ENCODE measurements around the gene PLEKHB2. TPM values are rescaled to one million over a fixed set of nuclear protein-coding genes. Genes with fewer than 3 reads are reported as not detected.
"Not testable (repeated sequence)": the region's sequence is repeated elsewhere in the genome, so short reads cannot be mapped to it uniquely, and the experiment has no call there.

PLEKHB2 gene
- total and polyA plus RNA-seq, 4 experiments from 2014 or later, result 45.5 to 84.2 (median 59.3) TPM

DNA sequence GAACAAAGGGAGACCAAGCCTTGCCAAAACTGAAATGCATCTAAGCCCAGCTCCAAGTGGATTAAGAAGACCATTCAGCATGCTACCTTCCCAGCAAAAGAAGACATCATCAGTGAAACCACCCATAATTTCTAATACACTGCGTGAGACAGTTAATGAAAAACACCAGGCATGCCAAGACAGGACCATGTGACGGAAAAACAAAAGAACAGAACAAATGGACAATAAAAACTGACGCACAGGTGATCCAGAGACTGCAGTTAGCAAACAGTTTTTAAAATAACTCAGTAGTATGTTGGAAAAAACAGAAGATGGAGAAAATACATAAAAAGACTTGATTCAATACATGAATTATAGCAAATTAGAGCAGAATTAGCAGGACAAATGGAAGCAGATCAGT lies 27.2 kb upstream of the PLEKHB2 start:
- H3K36me3 ChIP-seq (ENCODE audit: insufficient read depth, low read length), result peaks cover 47% of the 10 kb centered on the region
- POLR2A ChIA-PET (ENCODE audit: partially characterized antibody), result no interaction called here
- DNase-seq, result no peak
- intact Hi-C loops (cut with micrococcal nuclease), result no loop called here
- Mint-ChIP-seq H3K9me3 (peaks cover 0 to 2% (median 0%) of the 10 kb centered on the region in 8 donors), H3K36me3 (peaks cover 50 to 83% of the 10 kb centered on the region in 2 donors), H3K27ac (peak overlapping the region in 2 of 7 donors; percentile 32 to 83), H3K27me3 (no peaks in the 10 kb centered on the region), H3K4me3 (no peak overlapping the region), H3K4me1 (peaks cover 39 to 67% (median 58%) of the 10 kb centered on the region in 4 donors)
- H3K4me1 ChIP-seq (ENCODE audit: insufficient read depth, low read length), result no peaks in the 10 kb centered on the region
- H3K27ac ChIP-seq (ENCODE audit: low read depth, low read length), result no peak overlapping the region
- no peak overlapping the region for H3K4me3 ChIP-seq (ENCODE audit: low read length in 2 of 2)
- no peaks in the 10 kb centered on the region for H3K27me3 ChIP-seq (ENCODE audit: insufficient read depth, low read length)
- CTCF ChIA-PET (ENCODE audit: partially characterized antibody), result interaction anchor here (0.6 kb wide), 1 partner anchor 13 kb away, joined by 3 read pairs; no protein-coding TSS in a partner anchor
- H3K9me3 ChIP-seq (ENCODE audit: control insufficient read depth in 1 of 2, low read length in 2 of 2), result no peaks in the 10 kb centered on the region

DNA sequence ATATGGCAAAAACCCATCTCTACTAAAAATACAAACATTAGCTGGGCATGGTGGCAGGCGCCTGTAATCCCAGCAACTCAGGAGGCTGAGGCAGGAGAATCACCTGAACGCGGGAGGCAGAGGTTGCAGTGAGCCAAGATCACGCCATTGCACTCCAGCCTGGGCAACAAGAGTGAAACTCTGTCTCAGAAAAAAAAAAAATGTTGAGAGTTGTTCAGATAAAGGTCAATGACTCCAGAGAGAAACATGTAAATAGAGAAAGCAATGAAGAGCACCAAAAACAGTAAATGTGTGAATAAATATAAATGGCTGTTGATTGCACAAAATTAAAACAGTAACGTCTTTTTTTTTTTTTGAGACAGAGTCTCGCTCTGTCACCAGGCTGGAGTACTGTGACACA lies 25.2 kb upstream of the PLEKHB2 start:
- intact Hi-C loops (cut with micrococcal nuclease); H3K4me3 Mint-ChIP-seq; H3K27ac ChIP-seq (ENCODE audit: low read depth, low read length); CTCF ChIA-PET (ENCODE audit: partially characterized antibody); H3K27me3 Mint-ChIP-seq; H3K27me3 ChIP-seq (ENCODE audit: insufficient read depth, low read length); H3K9me3 ChIP-seq (ENCODE audit: control insufficient read depth in 1 of 2, low read length in 2 of 2); H3K9me3 Mint-ChIP-seq; DNase-seq; H3K4me3 ChIP-seq (ENCODE audit: low read length in 2 of 2); H3K27ac Mint-ChIP-seq: not testable (repeated sequence)
- Mint-ChIP-seq H3K4me1 (peaks cover 36 to 60% (median 52%) of the 10 kb centered on the region in 4 donors), H3K36me3 (peaks cover 48 to 71% of the 10 kb centered on the region in 2 donors)
- H3K36me3 ChIP-seq (ENCODE audit: insufficient read depth, low read length), result peaks cover 45% of the 10 kb centered on the region
- POLR2A ChIA-PET (ENCODE audit: partially characterized antibody), result interaction anchor here (1.0 kb wide), 1 partner anchor 8 kb away, joined by 3 read pairs; no protein-coding TSS in a partner anchor
- peaks cover 11% of the 10 kb centered on the region for H3K4me1 ChIP-seq (ENCODE audit: insufficient read depth, low read length)

DNA sequence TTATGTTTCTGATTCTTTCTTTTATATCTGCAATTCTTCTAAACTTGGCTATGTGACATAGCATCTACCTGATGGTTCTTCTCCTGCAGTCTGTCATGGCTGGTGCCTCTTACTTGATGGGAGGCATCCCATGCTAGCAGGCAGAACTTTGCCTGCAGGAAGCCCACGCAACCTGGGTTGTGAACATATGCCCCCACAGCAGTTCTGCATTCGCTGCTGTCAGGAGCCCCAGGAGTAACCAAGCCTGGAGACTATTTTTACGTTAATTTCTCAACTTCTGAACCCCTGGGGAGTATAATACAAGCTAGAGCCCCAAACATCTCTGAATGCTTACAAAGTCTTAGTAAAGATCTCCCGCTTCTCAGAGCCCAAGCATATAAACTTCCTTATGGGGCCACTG lies 23.9 kb upstream of the PLEKHB2 start:
- no peak overlapping the region for H3K27ac ChIP-seq (ENCODE audit: low read depth, low read length)
- Mint-ChIP-seq H3K36me3 (peaks cover 43 to 74% of the 10 kb centered on the region in 2 donors), H3K9me3 (no peaks in the 10 kb centered on the region), H3K4me1 (peaks cover 40 to 67% (median 58%) of the 10 kb centered on the region in 4 donors), H3K4me3 (no peak overlapping the region), H3K27ac (peak overlapping the region in 3 of 7 donors; percentile 11 to 37 (median 28)), H3K27me3 (no peaks in the 10 kb centered on the region)
- peaks cover 48% of the 10 kb centered on the region for H3K36me3 ChIP-seq (ENCODE audit: insufficient read depth, low read length)
- no peak overlapping the region for H3K4me3 ChIP-seq (ENCODE audit: low read length in 2 of 2)
- CTCF ChIA-PET (ENCODE audit: partially characterized antibody), result no interaction called here
- no peak for DNase-seq
- H3K9me3 ChIP-seq (ENCODE audit: control insufficient read depth in 1 of 2, low read length in 2 of 2), result no peaks in the 10 kb centered on the region
- intact Hi-C loops (cut with micrococcal nuclease), result no loop called here
- H3K27me3 ChIP-seq (ENCODE audit: insufficient read depth, low read length), result no peaks in the 10 kb centered on the region
- POLR2A ChIA-PET (ENCODE audit: partially characterized antibody), result interaction anchor here (1.0 kb wide), 1 partner anchor 10 kb away, joined by 3 read pairs; no protein-coding TSS in a partner anchor
- H3K4me1 ChIP-seq (ENCODE audit: insufficient read depth, low read length), result peaks cover 23% of the 10 kb centered on the region

DNA sequence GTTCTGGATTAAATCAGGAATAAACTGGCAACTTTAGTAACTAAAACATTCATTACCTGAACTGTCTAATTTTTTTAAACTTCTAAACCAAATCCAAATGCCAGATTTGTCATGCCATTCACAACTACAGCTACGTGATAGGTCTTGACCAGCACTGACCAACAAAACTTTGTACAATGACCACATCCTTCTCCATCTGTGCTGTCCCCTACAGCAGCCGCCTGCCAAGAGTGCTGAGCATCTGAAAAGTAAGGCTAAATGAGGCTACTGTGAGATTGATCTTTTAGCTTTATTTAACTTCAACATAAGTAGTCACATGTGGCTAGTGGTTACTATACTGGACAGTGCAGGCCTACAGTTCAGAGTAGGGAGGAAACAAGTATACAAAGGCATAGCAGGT lies 19.5 kb upstream of the PLEKHB2 start:
- intact Hi-C loops (cut with micrococcal nuclease), result no loop called here
- peaks cover 29% of the 10 kb centered on the region for H3K4me1 ChIP-seq (ENCODE audit: insufficient read depth, low read length)
- Mint-ChIP-seq H3K4me1 (peaks cover 36 to 65% (median 49%) of the 10 kb centered on the region in 4 donors), H3K9me3 (no peaks in the 10 kb centered on the region), H3K27me3 (no peaks in the 10 kb centered on the region), H3K4me3 (no peak overlapping the region), H3K36me3 (peaks cover 33 to 62% of the 10 kb centered on the region in 2 donors), H3K27ac (no peak overlapping the region)
- H3K9me3 ChIP-seq (ENCODE audit: control insufficient read depth in 1 of 2, low read length in 2 of 2), result no peaks in the 10 kb centered on the region
- H3K4me3 ChIP-seq (ENCODE audit: low read length in 2 of 2), result no peak overlapping the region
- no peak overlapping the region for H3K27ac ChIP-seq (ENCODE audit: low read depth, low read length)
- no peaks in the 10 kb centered on the region for H3K27me3 ChIP-seq (ENCODE audit: insufficient read depth, low read length)
- POLR2A ChIA-PET (ENCODE audit: partially characterized antibody), result interaction anchor here (1.3 kb wide), 1 partner anchor 21 kb away, joined by 3 read pairs; no protein-coding TSS in a partner anchor
- H3K36me3 ChIP-seq (ENCODE audit: insufficient read depth, low read length), result peaks cover 53% of the 10 kb centered on the region
- CTCF ChIA-PET (ENCODE audit: partially characterized antibody), result no interaction called here
- no peak for DNase-seq

DNA sequence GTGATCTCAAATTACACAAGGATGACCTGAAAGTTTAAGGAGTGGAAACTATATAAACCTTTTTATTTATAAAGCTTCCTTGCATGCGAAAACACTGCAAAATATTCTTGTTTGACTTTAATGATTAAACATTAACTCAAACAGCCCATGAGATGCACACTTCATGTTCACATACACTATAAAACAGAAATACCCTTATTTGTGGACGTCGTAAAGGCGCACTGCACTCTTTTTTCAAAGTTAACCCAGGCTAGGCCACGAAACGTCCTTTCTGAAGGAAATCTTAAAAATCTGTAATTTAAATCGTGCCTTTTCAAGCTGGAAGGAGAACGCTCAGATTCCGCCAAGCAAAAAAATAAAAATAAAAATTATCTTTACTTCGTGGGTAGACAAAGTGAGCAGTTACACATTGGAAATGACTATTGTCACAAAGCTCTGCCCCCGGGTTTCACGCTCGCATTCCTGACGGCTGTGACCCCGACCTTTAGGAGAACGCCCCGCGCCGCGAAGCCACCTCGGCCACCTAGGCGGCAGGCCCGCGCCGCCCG lies 12.6 kb upstream of the PLEKHB2 start:
- H3K36me3 Mint-ChIP-seq, result peaks cover 9 to 25% of the 10 kb centered on the region in 2 donors
- H3K9me3 Mint-ChIP-seq, result no peaks in the 10 kb centered on the region
- Histone ChIP-seq H3K27ac (ENCODE audit: low read depth, low read length) (peak overlapping the region; percentile 89), H3K27me3 (ENCODE audit: insufficient read depth, low read length) (no peaks in the 10 kb centered on the region), H3K4me3 (ENCODE audit: low read length in 2 of 2) (peak overlapping the region; percentile 57 to 91), H3K4me1 (ENCODE audit: insufficient read depth, low read length) (peaks cover 22% of the 10 kb centered on the region), H3K9me3 (ENCODE audit: control insufficient read depth in 1 of 2, low read length in 2 of 2) (no peaks in the 10 kb centered on the region), H3K36me3 (ENCODE audit: insufficient read depth, low read length) (peaks cover 12% of the 10 kb centered on the region)
- DNase-seq, result peak in 1 of 5 donors; percentile 10
- ChIA-PET CTCF (ENCODE audit: partially characterized antibody) (interaction anchor here (1.1 to 4.2 kb wide), 3 partner anchors 11 to 400 kb away, joined by 3 to 28 read pairs (median 7); partner anchors contain the start of gene PLEKHB2), POLR2A (ENCODE audit: partially characterized antibody) (interaction anchor here (0.6 to 4.0 kb wide), 11 partner anchors 10 to 760 kb away, joined by 3 to 99 read pairs (median 4); partner anchors contain the start of genes IMP4, MZT2A and PLEKHB2)
- intact Hi-C loops (cut with micrococcal nuclease), result loop anchor here (1.0 to 5.0 kb wide), 4 partner anchors 12 to 400 kb away; partner anchors contain the start of gene MZT2A
- peaks cover 14 to 38% (median 25%) of the 10 kb centered on the region in 4 donors for H3K4me1 Mint-ChIP-seq
- peak overlapping the region; percentile 76 to 92 (median 89) for H3K27ac Mint-ChIP-seq
- H3K27me3 Mint-ChIP-seq, result no peaks in the 10 kb centered on the region
- peak overlapping the region; percentile 78 to 89 (median 85) for H3K4me3 Mint-ChIP-seq

DNA sequence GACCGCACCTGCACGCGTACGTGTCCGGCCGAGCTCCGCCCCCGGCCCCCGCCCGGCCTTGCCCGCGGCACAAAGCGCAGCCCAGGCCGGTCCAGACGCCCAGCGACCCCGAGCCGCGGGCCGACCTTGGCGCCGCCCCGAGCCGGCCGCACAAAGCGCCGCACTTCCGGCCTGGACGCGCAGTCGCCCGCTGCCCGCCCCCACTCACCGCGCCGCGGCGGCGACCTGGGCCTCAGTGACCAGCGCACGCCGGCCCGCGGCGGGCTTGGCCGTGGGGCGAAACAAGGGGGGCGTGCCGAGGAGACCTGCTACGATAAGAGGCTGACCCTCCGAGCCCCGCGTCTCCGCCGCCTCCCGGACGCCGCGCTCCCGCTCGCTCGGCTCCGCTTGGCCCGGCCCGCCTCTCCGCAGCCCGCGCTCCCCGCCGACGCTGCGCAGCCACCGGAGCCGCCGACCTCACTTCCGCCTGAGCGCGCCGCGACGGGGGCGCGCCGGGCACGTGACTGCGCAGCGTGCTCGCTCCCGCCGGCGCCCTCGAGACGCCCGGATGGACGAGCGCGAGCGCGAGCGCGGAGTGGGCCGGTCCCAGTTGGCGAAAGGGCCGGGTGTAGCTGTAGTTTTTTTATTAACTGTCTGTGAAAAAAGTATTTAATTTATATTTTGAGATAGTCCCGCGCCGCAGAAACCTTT lies 12.0 kb upstream of the PLEKHB2 start, which contains the start of gene FAM168B:
TSS of gene FAM168B (minus strand) at position 455 of the 690 bp plus-strand sequence. CDS start 10,814 bp downstream, outside the sequence.
- ChIA-PET POLR2A (ENCODE audit: partially characterized antibody) (interaction anchor here (0.6 to 4.0 kb wide), 13 partner anchors 11 to 760 kb away, joined by 3 to 99 read pairs (median 4); partner anchors contain the start of genes IMP4, MZT2A and PLEKHB2), CTCF (ENCODE audit: partially characterized antibody) (interaction anchor here (1.1 to 4.2 kb wide), 3 partner anchors 11 to 400 kb away, joined by 3 to 28 read pairs (median 7); partner anchors contain the start of gene PLEKHB2)
- Mint-ChIP-seq H3K9me3 (no peaks in the 10 kb centered on the region), H3K4me1 (peaks cover 12 to 38% (median 22%) of the 10 kb centered on the region in 4 donors), H3K27ac (peak within 1 kb of the TSS; percentile 92 to 98 (median 97)), H3K4me3 (peak within 1 kb of the TSS; percentile 85 to 99 (median 93)), H3K27me3 (no peaks in the 10 kb centered on the region), H3K36me3 (peaks cover 7 to 19% of the 10 kb centered on the region in 2 donors)
- Histone ChIP-seq H3K27me3 (ENCODE audit: insufficient read depth, low read length) (no peaks in the 10 kb centered on the region), H3K36me3 (ENCODE audit: insufficient read depth, low read length) (peaks cover 6% of the 10 kb centered on the region), H3K4me1 (ENCODE audit: insufficient read depth, low read length) (peaks cover 22% of the 10 kb centered on the region), H3K27ac (ENCODE audit: low read depth, low read length) (peak within 1 kb of the TSS; percentile 89), H3K4me3 (ENCODE audit: low read length in 2 of 2) (peak within 1 kb of the TSS; percentile 86 to 91), H3K9me3 (ENCODE audit: control insufficient read depth in 1 of 2, low read length in 2 of 2) (no peaks in the 10 kb centered on the region)
- intact Hi-C loops (cut with micrococcal nuclease), result loop anchor here (1.0 to 5.0 kb wide), 4 partner anchors 11 to 399 kb away; partner anchors contain the start of gene MZT2A
- DNase-seq, result peak; percentile 86 to 93 (median 91)
